ENCODE data around the gene SDHB. TPM values are rescaled to one million over a fixed set of nuclear protein-coding genes. Genes with fewer than 3 reads are reported as not detected.

The SDHB gene
- total and polyA plus RNA-seq, 10 of the 15 experiments (the other 5 are each of a cell fraction or from before 2014, with no cell fraction given): 101 to 319 (median 188) TPM

- TF ChIP-seq TAF1 (IDR thresholded peaks at IDR 0.05; ENCODE audit: borderline replicate concordance, low read depth, low read length): 0 out of 2 replicates have a peak, but pooled peaks have one; percentile 14
- TF ChIP-seq SP1 (IDR thresholded peaks at IDR 0.05; ENCODE audit: low read depth, low read length): no peak
- TF ChIP-seq, protein P1, sequence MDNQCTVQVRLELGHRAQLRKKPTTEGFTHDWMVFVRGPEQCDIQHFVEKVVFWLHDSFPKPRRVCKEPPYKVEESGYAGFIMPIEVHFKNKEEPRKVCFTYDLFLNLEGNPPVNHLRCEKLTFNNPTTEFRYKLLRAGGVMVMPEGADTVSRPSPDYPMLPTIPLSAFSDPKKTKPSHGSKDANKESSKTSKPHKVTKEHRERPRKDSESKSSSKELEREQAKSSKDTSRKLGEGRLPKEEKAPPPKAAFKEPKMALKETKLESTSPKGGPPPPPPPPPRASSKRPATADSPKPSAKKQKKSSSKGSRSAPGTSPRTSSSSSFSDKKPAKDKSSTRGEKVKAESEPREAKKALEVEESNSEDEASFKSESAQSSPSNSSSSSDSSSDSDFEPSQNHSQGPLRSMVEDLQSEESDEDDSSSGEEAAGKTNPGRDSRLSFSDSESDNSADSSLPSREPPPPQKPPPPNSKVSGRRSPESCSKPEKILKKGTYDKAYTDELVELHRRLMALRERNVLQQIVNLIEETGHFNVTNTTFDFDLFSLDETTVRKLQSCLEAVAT (IDR thresholded peaks at IDR 0.05): no peak
- no peak for TF ChIP-seq SMAD1 (IDR thresholded peaks at IDR 0.05; ENCODE audit: low read depth, partially characterized antibody)
- peak; percentile 97 for TF ChIP-seq LARP7 (IDR thresholded peaks at IDR 0.05)
- TF ChIP-seq FOXM1 (IDR thresholded peaks at IDR 0.05; ENCODE audit: low read depth, low read length): no peak
- no peak for TF ChIP-seq ZBTB40 (IDR thresholded peaks at IDR 0.05; ENCODE audit: borderline replicate concordance)
Observed at GRCh38 chr1:17011439-17012307, 42.2 kb downstream of the SDHB start, which contains the start of gene ATP13A2 (continued).

Data from GM12878 (cell line).